Measurements from ENCODE around the gene AKR1D1.

- TF ChIP-seq CTCF (conservative IDR thresholded peaks at IDR 0.05) (no peak), ZFX (IDR thresholded peaks at IDR 0.05) (no peak)
Measured at GRCh38 chr7:138091032-138091431, 14.8 kb downstream of the AKR1D1 start.

All from C4-2B (cell line).